ENCODE measurements around the gene PSMD1.

PSMD1 gene

DNA sequence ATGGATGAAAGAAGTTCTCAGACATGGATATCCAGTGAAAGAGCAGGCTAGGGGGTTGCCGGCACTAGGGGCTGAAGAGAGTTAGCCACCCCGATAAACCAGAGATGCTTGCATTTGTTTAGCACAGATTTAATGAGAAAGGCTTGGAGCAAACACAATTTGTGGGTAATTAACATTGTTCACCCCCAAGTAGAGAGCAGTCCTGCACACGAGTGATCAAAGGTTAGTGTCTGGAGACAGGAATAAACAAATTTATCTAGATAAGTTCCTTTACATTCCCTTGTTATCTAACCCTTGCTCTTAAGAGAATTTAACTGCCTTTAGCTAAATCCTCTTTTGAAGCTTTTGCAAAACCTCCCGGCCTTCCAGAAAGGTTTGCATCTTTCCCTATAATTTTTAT, 44.3 kb downstream of the PSMD1 start:
- H3K9ac ChIP-seq (ENCODE audit: low read depth, low read length), result no peak overlapping the region
- peaks cover 6% of the 10 kb centered on the region; the same call in 1 of the 2 replicates for H3K36me3 ChIP-seq (ENCODE audit: insufficient read depth, low read length)
- peaks cover 5% of the 10 kb centered on the region; the same call in 1 of the 2 replicates for H3K9me3 ChIP-seq (ENCODE audit: control insufficient read depth, insufficient read depth, low read length)
- no peaks in the 10 kb centered on the region for H3K4me1 ChIP-seq (ENCODE audit: insufficient read depth, low read length)

DNA sequence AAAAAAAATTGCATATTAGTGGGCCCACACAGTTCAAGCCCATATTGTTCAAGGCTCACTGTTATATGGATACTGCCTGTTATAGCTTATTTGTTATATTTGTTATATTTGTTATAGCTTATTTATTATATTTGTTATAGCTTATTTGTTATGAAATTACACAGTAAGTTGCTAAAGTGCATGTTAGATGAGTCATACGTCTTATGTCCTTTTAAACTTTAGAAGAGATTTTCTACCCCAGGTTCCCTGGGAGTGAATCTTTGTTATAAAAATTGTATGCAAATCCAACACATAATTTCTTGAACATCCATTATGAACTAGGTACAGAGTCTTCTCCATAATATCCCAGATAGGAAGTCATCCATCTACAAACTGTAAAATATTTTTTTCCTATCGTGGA, 46.1 kb downstream of the PSMD1 start:
- Histone ChIP-seq H3K9ac (ENCODE audit: low read depth, low read length) (no peak overlapping the region), H3K9me3 (ENCODE audit: control insufficient read depth, insufficient read depth, low read length) (peaks cover 5% of the 10 kb centered on the region; the same call in 1 of the 2 replicates), H3K4me1 (ENCODE audit: insufficient read depth, low read length) (no peaks in the 10 kb centered on the region), H3K36me3 (ENCODE audit: insufficient read depth, low read length) (peaks cover 4% of the 10 kb centered on the region; the same call in 1 of the 2 replicates)

DNA sequence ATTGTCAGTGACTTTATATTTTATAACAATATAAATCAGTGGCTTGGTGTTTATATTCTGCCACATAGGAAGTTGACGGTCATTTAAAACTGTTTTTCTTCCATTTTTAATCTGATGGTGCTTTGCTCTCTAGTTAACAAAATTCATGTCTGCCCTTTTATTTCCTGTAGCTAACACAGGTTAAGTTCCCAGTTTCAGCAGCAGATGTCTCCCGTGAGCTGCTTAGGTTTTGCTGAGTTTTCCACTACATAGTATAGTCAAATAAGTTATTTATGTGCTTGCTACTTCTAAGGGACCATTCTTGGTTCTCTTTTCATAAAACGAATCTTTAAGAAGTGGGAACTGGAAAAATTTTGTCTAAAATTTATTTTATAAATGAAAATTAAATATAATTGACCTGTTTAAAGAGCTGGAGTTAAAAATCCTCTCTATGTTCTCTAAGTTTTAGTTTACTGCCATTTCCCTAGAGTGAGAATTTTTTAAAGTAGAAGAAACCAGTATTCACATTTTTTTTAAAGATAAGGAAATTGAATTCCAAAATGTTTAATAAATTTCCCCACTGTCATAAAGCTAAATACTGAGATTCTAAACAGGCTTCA, 47.5 kb downstream of the PSMD1 start:
- peaks cover 9% of the 10 kb centered on the region for H3K36me3 ChIP-seq (ENCODE audit: insufficient read depth, low read length)

DNA sequence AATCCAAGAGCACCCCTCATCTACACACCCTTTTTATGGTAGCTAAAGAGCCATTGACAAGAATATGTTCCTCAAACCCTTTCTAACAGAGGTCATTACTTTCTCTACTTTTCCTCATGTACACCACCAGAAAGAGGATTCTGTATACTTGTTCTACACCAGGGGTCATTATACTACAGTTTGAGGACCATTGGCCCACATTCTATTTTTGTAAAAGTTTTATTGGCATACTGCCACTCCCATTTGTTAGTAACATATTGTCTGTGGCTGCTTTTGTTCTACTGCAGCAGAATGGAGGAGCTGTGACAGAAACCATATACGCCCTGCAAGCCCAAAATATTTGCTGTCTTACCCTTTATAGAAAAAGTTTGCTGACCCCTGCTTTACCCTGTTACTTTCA, 53.9 kb downstream of the PSMD1 start:
- H3K9ac ChIP-seq (ENCODE audit: low read depth, low read length), result no peak overlapping the region
- no peaks in the 10 kb centered on the region for H3K9me3 ChIP-seq (ENCODE audit: control insufficient read depth, insufficient read depth, low read length)
- no peaks in the 10 kb centered on the region for H3K4me1 ChIP-seq (ENCODE audit: insufficient read depth, low read length)
- H3K36me3 ChIP-seq (ENCODE audit: insufficient read depth, low read length), result peaks cover 16% of the 10 kb centered on the region

More for the DNA sequence above, 47.5 kb downstream of the PSMD1 start:
- Histone ChIP-seq H3K4me1 (ENCODE audit: insufficient read depth, low read length) (no peaks in the 10 kb centered on the region), H3K9me3 (ENCODE audit: control insufficient read depth, insufficient read depth, low read length) (peaks cover 2% of the 10 kb centered on the region; the same call in 1 of the 2 replicates), H3K9ac (ENCODE audit: low read depth, low read length) (no peak overlapping the region)

DNA sequence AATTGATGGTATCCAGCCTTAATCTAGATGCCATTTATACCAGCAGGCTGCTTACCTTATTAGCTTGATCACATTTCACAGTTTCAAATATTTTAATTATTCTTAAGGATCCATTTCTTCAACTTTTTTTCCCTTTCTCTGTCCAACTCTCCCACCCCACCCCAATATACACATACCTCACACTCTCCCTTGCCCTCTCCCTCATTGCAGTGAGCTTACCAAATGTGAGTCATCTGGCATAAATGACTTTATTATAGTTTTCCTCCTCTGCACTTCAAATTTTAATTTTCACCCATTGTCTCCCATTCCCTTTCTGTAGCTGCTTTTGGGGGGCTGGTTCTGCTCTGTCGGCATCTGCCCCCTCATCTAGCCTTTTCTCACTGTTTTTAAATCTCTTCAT, 55.3 kb downstream of the PSMD1 start:
- no peaks in the 10 kb centered on the region for H3K4me1 ChIP-seq (ENCODE audit: insufficient read depth, low read length)

DNA sequence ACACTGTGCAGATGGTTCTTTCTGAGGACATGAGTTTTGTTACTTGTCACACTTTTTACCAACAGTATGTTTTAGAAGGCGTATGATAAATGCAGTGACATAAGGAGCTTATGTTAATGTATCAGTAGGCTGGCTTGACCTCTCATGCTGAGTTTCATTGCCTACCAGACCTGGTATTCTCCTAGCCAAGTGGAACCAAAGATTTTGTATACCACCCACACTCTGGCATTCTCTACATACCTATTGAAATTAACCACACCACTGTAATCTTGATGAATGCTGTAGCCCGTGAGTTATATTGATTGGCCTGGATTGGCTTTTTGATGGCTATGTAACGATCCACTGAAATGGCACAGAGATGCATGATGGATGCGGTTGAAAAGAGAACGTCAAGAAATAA, 56.8 kb downstream of the PSMD1 start:
- peaks cover 14% of the 10 kb centered on the region for H3K36me3 ChIP-seq (ENCODE audit: insufficient read depth, low read length)
- H3K4me1 ChIP-seq (ENCODE audit: insufficient read depth, low read length), result no peaks in the 10 kb centered on the region
- H3K9ac ChIP-seq (ENCODE audit: low read depth, low read length), result no peak overlapping the region
- no peaks in the 10 kb centered on the region for H3K9me3 ChIP-seq (ENCODE audit: control insufficient read depth, insufficient read depth, low read length)

More for the DNA sequence above, 55.3 kb downstream of the PSMD1 start:
- no peak overlapping the region for H3K9ac ChIP-seq (ENCODE audit: low read depth, low read length)
- no peaks in the 10 kb centered on the region for H3K9me3 ChIP-seq (ENCODE audit: control insufficient read depth, insufficient read depth, low read length)
- peaks cover 16% of the 10 kb centered on the region for H3K36me3 ChIP-seq (ENCODE audit: insufficient read depth, low read length)

DNA sequence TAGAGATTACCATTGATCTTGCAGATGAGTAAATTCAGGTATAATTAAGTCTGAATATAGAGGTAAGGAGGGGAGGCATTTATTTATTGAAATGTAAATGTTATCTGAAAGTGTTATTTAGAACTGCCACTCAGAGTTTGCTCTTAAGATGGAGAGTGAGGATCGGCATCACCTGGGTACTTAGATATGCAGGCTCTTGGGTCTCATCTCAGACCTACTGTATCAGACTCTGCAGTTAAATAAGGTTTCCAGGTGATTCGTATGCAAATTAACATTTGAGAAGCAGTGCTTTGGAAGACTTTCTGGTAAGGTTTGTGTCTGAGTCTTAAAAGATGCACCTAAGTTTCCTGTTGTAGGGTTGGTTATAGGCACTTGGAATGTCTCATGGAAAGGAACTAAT, 59.0 kb downstream of the PSMD1 start:
- H3K9ac ChIP-seq (ENCODE audit: low read depth, low read length), result no peak overlapping the region
- H3K4me1 ChIP-seq (ENCODE audit: insufficient read depth, low read length), result no peaks in the 10 kb centered on the region
- peaks cover under 1% of the 10 kb centered on the region; the same call in 1 of the 2 replicates for H3K36me3 ChIP-seq (ENCODE audit: insufficient read depth, low read length)
- H3K9me3 ChIP-seq (ENCODE audit: control insufficient read depth, insufficient read depth, low read length), result no peaks in the 10 kb centered on the region

DNA sequence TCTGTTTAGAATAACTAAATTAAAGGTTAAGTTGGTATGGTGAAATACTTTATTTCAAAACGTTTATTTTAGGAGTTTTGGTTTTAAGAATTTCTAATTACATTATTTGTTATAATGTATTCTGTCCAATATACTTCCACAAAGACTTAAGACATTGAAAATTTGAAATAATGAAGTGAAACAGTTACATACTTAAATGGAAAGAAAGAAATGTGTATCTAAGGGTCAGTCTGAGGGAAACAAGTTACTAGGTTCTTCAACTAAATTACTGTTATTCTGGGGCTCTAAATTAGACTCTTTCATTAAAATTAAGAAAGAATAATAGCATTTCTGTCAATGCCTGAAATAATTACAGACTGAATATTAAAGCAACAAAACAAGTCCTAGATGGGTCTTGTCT, 60.5 kb downstream of the PSMD1 start:
- no peak overlapping the region for H3K9ac ChIP-seq (ENCODE audit: low read depth, low read length)
- no peaks in the 10 kb centered on the region for H3K4me1 ChIP-seq (ENCODE audit: insufficient read depth, low read length)
- no peaks in the 10 kb centered on the region for H3K36me3 ChIP-seq (ENCODE audit: insufficient read depth, low read length)

DNA sequence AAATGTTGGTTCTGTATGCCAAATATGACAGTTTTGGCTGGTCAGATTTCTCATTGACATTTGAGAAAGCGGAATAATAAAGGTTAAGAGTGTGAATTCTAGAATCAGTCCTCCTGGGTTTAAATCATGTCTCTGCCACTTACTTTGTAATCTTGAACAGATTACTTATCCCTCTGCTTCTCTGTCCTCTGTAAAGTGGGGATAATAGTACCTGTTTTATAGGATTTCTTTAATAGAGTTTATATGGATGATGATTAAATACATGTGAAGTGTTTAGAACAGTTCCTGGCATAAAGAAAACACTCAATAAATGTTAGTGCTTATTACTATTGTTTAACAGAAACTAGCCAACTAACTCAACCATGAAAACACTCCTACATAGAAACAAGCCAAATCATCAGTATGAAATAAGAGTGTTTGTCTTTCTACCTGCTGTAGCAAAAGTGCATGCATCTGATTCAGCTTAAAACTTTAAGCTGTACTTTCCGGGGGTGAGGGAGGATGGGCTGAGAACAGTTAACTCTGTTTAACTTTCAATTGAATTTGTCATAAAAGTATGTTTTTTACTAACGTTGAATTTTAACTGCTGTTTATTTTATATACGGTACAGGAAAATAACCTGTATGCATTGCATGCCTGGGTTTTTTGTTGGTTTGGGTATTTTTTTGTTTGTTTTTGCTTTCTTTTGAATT, 61.4 kb downstream of the PSMD1 start:
- Histone ChIP-seq H3K4me1 (ENCODE audit: insufficient read depth, low read length) (no peaks in the 10 kb centered on the region), H3K9ac (ENCODE audit: low read depth, low read length) (no peak overlapping the region), H3K36me3 (ENCODE audit: insufficient read depth, low read length) (no peaks in the 10 kb centered on the region)

More for the DNA sequence above, 60.5 kb downstream of the PSMD1 start:
- no peaks in the 10 kb centered on the region for H3K9me3 ChIP-seq (ENCODE audit: control insufficient read depth, insufficient read depth, low read length)

DNA sequence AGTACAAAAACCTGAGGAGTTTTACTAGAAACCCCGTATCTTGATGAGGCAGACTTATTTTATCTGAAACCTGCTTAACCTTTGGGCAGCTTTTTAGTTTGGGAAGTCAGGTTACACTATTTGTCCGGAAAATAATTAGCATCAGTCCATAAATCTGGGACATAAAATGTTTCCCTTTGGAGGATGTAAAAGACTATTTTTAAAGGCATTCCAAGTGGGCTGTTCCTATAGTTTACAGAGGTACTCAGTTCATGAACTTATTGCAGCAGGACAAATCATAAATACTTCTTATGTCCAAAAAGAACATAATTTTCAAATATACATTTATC, 61.9 kb downstream of the PSMD1 start:
- Histone ChIP-seq H3K4me1 (ENCODE audit: insufficient read depth, low read length) (peaks cover 5% of the 10 kb centered on the region), H3K9ac (ENCODE audit: low read depth, low read length) (no peak overlapping the region), H3K9me3 (ENCODE audit: control insufficient read depth, insufficient read depth, low read length) (no peaks in the 10 kb centered on the region), H3K36me3 (ENCODE audit: insufficient read depth, low read length) (no peaks in the 10 kb centered on the region)

More for the DNA sequence above, 61.4 kb downstream of the PSMD1 start:
- no peaks in the 10 kb centered on the region for H3K9me3 ChIP-seq (ENCODE audit: control insufficient read depth, insufficient read depth, low read length)

DNA sequence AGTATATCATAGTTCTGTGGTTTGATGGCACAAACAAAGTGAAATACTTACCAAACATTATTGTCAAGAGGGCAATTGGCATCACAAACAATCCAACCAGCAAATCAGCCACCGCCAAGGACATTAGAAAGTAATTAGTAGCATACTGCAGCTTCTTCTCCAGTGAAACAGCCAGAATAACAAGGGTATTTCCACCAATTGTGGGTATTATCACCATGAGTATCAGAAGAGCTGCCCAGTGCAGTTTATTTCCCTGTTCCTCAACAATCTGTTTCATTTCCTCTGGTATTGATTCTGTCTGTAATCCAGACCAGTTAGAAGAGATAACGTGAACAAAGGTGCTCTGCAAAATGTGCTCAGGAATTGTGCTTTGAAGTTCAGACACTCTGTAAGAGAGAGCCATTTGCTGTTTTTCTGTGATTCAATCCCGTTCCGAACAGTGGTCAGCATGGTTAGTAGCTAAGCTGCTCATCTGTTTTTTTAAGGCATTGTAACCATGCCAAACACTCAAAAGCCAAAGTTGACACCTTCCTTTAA, 66.8 kb downstream of the PSMD1 start:
- H3K9me3 ChIP-seq (ENCODE audit: control insufficient read depth, insufficient read depth, low read length), result no peaks in the 10 kb centered on the region
- H3K4me1 ChIP-seq (ENCODE audit: insufficient read depth, low read length), result peaks cover 11% of the 10 kb centered on the region
- no peak overlapping the region for H3K9ac ChIP-seq (ENCODE audit: low read depth, low read length)
- no peaks in the 10 kb centered on the region for H3K36me3 ChIP-seq (ENCODE audit: insufficient read depth, low read length)

DNA sequence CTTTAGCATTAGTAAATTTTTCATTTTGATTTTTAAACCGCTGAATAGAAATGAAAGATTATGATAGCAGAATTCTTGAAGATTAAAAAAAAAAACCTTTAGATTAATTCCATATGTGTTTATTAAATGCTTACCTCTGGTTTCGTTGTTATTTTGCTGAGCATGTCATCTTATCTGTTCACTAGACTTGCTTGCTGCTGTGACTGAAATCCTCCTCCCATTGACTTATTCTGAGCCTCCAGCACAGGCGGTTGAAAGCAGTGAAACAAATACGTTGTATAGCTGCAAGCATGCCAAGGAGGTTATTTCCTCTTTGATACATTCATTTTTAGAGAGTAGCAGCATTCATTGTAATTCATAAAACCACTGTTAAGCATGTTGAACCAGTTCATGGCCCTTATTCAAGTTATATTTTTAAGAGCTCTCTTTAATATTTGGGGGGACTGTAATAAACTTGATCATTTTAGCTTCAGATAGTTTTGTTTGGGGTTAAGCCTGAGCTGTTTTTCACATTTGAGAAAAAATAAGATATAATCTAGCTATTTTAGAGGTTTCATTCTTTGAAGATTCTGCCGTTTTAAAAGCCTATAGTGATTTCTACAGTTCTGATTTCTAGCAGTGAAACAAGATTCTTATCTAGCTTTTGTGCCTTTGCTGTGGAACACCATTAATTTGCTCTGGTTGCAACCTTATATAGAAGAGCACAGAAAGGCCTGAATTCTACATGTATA, 68.3 kb downstream of the PSMD1 start, which contains the start of gene HTR2B:
TSS of gene HTR2B (minus strand) at position 205 of the 731 bp plus-strand sequence. CDS start 1,278 bp downstream, outside the sequence.
- H3K36me3 ChIP-seq (ENCODE audit: insufficient read depth, low read length), result no peaks in the 10 kb centered on the region
- no peaks in the 10 kb centered on the region for H3K9me3 ChIP-seq (ENCODE audit: control insufficient read depth, insufficient read depth, low read length)
- H3K9ac ChIP-seq (ENCODE audit: low read depth, low read length), result no peak within 1 kb of the TSS
- H3K4me1 ChIP-seq (ENCODE audit: insufficient read depth, low read length), result peaks cover 11% of the 10 kb centered on the region

DNA sequence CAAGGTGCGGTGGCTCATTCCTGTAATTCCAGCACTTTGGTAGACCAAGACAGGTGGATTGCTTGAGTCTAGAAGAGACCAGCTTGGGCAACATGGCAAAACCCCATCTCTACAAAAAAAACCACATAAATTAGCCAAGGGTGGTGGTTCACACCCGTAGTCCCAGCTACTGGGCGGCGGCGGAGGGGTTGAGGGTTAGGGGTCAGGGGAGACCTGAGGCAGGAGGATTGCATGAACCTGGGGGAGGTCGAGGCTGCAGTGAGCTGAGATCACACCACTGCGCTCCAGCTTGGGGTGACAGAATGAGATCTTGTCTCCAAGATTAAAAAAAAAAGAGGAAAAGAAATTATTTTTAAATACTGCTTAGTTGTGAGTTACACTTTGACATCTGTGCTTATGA, 69.5 kb downstream of the PSMD1 start:
- no peaks in the 10 kb centered on the region for H3K36me3 ChIP-seq (ENCODE audit: insufficient read depth, low read length)
- peaks cover 11% of the 10 kb centered on the region for H3K4me1 ChIP-seq (ENCODE audit: insufficient read depth, low read length)
- no peak overlapping the region for H3K9ac ChIP-seq (ENCODE audit: low read depth, low read length)
- H3K9me3 ChIP-seq (ENCODE audit: control insufficient read depth, insufficient read depth, low read length), result no peaks in the 10 kb centered on the region

DNA sequence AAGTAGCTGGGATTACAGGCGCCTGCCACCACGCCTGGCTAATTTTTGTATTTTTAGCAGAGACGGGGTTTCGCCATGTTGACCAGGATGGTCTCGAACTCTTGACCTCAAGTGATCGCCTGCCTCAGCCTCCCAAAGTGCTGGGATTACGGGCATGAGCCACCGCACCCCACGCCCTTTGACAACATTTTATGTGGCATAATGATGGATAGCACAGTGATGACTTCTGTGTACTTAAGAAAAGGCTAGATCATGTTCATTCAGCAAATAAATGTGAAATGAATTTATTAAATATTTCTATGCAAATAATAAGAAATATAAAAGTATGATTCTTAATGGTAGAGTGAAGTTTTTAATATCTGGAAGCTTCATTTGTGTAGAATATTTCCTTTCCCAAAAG, 70.8 kb downstream of the PSMD1 start:
- Histone ChIP-seq H3K9ac (ENCODE audit: low read depth, low read length) (no peak overlapping the region), H3K9me3 (ENCODE audit: control insufficient read depth, insufficient read depth, low read length) (no peaks in the 10 kb centered on the region), H3K36me3 (ENCODE audit: insufficient read depth, low read length) (no peaks in the 10 kb centered on the region), H3K4me1 (ENCODE audit: insufficient read depth, low read length) (peaks cover 11% of the 10 kb centered on the region)

Data from ES-I3 (cell line).